GM12873 (cell line): Measurements from ENCODE around the gene SLC24A4.

Source experiments
- TF ChIP-seq, protein P1 (sequence below): IDR thresholded peaks from 2 replicates; pipeline ENCODE4 v1.5.1; 2012; ENCODE audit warnings: low read depth, mild to moderate bottlenecking, moderate library complexity, low read length, control low read depth; ENCODE audit not compliant: insufficient read depth; ENCODE audit errors: missing control alignments

Gene SLC24A4

DNA sequence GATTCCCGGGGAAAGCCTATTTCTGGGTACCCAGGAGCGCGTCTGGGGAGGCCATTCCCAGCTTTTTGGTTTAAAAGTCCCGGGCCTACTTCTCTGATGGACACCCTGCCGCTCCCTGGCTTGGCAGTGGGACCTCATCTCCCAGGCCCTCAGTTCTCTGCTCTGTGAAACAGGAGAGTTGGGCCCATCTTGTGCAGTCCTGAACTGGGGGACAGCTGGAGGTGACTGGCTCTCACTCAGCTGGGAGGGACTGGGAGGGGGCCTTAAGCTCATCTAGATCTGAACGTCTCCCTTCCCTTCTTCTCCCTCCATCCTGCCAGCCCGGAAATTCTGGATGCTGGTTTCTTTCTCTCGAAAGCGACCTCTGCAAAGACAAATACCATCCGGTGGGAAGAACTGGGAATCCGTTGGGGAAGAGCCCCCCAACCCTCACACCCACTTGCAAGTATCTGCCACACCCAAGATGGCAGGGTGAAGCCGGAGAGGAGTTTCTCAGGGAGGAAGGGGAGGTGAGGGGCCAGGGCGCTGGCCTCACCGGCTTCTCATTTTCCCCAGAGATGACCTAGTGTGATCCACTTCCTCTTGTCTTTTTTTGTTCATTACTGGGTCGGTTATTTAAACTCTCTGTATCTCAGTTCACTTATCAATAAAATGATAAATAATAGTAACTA lies 192.0 kb downstream of the SLC24A4 start:
- TF ChIP-seq, protein P1, sequence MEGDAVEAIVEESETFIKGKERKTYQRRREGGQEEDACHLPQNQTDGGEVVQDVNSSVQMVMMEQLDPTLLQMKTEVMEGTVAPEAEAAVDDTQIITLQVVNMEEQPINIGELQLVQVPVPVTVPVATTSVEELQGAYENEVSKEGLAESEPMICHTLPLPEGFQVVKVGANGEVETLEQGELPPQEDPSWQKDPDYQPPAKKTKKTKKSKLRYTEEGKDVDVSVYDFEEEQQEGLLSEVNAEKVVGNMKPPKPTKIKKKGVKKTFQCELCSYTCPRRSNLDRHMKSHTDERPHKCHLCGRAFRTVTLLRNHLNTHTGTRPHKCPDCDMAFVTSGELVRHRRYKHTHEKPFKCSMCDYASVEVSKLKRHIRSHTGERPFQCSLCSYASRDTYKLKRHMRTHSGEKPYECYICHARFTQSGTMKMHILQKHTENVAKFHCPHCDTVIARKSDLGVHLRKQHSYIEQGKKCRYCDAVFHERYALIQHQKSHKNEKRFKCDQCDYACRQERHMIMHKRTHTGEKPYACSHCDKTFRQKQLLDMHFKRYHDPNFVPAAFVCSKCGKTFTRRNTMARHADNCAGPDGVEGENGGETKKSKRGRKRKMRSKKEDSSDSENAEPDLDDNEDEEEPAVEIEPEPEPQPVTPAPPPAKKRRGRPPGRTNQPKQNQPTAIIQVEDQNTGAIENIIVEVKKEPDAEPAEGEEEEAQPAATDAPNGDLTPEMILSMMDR: no peak

DNA sequence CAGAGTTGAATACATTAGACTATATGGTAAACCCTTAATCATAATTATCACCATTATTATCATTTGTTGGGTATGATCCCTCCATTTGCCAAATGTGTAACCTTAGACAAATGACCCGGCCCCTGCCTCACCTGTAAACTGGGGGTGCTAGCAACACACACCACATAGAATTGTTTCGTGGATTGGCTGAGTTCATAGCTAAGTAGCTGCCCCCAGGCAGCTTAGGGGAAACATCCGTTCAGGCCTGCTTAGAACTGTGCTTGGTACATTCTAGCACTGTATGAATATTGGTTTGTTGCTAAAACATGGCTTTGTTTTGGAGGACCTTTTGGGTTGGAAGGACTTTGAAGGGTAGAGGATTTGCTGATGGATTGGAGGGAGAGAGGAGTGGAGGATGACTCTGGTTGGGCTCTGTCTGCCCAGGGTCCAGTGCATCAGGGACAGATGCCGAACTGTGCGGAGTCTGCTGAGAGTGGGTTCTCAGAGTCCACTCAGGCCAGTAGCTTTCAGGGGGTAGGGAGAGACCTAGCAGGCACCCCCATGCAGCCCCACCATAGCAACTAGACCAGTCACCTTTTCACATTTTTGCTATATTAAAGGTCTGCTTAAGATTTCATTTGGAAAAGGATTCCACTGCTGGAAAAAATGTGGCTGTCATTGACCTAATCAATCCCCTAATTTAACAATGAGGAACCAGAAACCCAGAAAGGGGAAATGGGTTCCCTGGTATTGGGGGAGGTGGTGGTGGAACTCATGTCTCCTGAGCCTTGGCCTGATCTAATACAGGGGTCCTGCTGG lies 192.8 kb downstream of the SLC24A4 start:
- TF ChIP-seq, protein P1: no peak

DNA sequence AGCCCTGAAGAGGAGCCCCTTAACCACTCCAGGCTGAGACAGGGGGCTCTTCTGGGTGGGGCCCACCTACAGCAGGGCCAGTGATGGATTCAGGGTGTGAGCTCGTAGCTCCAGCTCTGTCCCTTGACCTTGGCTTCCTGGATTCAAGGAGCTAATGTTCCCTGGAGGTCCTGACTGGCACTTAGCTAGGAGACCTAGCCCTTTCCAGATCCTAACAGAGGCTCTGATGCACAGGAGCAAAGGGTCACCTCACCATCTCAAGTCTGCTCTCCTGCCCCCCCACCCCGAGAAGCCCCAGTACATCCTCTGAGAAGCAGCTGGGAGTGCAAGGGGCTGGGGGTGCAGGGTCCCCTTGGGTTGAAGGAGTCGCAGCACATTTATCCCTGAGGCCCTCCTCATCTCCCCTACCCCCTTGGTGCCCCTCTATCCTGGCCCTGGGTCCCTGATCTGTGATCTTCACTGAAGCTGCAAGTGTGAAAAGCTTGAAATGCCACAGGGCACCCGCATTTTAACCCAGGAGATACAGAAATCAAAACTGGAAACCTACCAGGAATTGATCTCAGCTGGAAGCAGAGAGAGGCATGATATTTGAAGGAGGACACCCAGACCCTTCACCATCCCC lies 193.5 kb downstream of the SLC24A4 start:
- TF ChIP-seq, protein P1: no peak

DNA sequence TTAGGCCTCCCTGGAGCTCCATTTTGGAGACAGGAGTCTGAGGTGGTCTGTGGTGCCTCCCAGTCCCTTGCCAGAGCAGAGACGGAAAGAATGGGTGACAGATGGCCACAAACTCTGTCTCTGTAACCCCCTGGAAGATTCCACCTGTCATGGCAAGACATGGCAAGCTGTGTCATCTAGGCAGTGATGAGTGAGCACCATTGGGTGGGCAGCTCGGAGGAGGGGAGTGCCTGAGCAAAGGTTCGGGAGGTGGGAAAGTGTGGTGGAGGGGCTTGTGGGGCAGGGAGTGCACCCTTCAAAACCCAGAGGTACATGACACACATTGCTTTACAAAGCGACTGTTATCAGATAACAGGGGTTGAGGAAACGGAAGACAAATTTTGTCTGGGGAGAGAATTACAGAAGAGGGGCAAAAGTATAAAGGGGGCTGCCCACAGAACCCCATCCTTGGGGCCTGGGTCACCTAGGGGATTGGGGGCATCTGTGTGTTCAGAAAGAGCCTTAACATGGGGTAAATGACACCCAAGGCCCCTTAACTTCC lies 194.1 kb downstream of the SLC24A4 start:
- TF ChIP-seq, protein P1: no peak

DNA sequence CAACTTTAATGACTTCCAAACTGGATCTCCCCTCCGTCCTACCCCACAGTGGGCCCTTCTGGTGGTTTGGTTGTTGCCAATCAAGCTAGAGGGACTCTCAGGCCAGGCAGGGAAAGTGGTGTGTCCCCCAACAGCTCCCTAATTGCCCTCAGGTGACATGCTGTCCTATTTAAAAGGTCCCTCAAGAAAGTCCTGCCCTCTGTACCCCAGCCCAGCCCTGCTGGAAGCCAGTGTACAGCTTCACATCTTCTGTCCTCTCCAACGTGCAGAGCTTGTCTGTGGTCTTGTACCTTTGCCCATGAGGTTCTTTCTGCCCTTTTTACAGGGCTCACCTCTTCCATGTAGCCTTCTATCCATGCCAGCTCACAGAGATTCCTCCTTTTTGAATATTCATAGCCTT lies 194.8 kb downstream of the SLC24A4 start:
- TF ChIP-seq, protein P1: no peak

DNA sequence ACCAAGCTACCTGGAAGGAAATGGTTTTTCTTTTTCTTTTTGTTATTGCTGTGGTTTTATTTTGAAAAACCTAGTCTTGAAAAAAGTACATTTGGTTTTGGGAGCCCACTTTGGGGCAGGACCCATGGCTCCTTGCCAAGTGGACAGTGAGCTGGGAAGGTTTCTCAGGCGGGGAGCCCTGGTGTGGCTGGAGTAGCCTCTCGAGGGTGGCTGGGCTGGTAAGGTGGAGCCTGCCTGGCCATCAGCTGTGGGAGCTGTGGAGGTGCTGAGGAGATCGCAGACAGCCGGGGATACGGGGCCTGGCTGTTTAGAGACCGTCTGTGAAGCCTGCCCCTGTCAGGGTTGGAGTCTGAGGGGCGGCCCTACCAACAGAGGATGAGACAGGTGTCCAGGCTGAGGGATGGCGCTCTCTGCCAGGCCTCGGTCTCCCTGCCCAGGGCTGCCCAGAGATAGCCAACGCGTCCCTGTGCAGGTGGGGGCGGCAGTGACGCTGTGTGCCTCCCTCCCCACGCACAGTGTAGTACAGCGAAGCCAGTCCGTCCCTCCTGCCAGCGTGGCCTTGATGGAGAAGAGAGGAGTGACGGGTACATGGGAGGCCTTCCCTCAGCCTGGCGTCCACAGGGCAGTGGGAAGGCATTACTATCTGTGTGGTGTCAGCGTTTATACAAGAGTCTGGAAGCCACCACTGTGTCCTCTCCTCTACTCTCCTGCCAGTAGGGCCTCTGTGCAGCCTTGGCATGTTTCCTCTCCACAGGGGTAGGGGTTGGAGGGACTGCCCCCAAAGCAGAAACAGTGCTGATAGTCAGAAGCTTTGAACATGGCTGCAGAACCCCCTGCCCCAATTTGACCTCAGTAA lies 196.5 kb downstream of the SLC24A4 start:
- TF ChIP-seq, protein P1: no peak
